K562 (cell line): Measurements from ENCODE around the gene JPH4. TPM values are rescaled to one million over a fixed set of nuclear protein-coding genes. Genes with fewer than 3 reads are reported as not detected.

ENCODE experiments used
- BRD4 ChIP-seq: fragments of 200-600 bp; sonication (generic); IDR thresholded peaks from 2 replicates; pipeline ENCODE4 v1.6.1; 2017; ENCODE audit warnings: inconsistent platforms
- CHD2 ChIP-seq: IDR thresholded peaks from 2 replicates; pipeline ENCODE4 v1.6.1; 2011; ENCODE audit warnings: low read depth, low read length
- CHD7 ChIP-seq: fragments of 200-600 bp; sonication (generic); IDR thresholded peaks from one replicate; pipeline ENCODE4 v1.6.1; 2012; ENCODE audit warnings: mild to moderate bottlenecking, low read depth, low read length, inconsistent platforms
- FOSL1 ChIP-seq: fragments of 200-800 bp; sonication (Bioruptor generic); conservative IDR thresholded peaks from 2 replicates; pipeline ENCODE4 v1.6.1; 2016; ENCODE audit warnings: missing genetic modification characterization, missing compliant biosample characterization
- HIVEP1 ChIP-seq: fragments of 250-450 bp; sonication (Bioruptor Pico); IDR thresholded peaks from 2 replicates; pipeline ENCODE4 v1.4.0; 2020; ENCODE audit warnings: mild to moderate bottlenecking
- HNRNPH1 ChIP-seq: fragments of 200-400 bp; formaldehyde crosslinking; optimal IDR thresholded peaks from 2 replicates; pipeline ENCODE3; 2017; ENCODE audit warnings: low read depth, mild to moderate bottlenecking, low read length, moderate library complexity
- NEUROD1 ChIP-seq: fragments of 150-350 bp; IDR thresholded peaks from 2 replicates; pipeline ENCODE4 v1.6.1; 2014; ENCODE audit warnings: borderline replicate concordance, low read length, low read depth; ENCODE audit not compliant: partially characterized antibody
- POLR2AphosphoS5 ChIP-seq: IDR thresholded peaks from 2 replicates; pipeline ENCODE4 v1.6.1; 2011; ENCODE audit warnings: mild to moderate bottlenecking, low read depth, low read length, moderate library complexity; ENCODE audit not compliant: control insufficient read depth, insufficient read depth
- PTRF ChIP-seq: fragments of 450-650 bp; IDR thresholded peaks from 2 replicates; pipeline ENCODE4 v1.6.1; 2016; ENCODE audit warnings: mild to moderate bottlenecking, missing genetic modification characterization, missing compliant biosample characterization
- SMARCB1 ChIP-seq: IDR thresholded peaks from 2 replicates; pipeline ENCODE4 v1.6.1; 2011; ENCODE audit warnings: improper control_type of control experiment, low read depth; ENCODE audit not compliant: insufficient read length
- TEAD1 ChIP-seq, 2 experiments: fragments of 450-650 bp in 1 of 2; sonication (generic) in 1 of 2; formaldehyde crosslinking; IDR thresholded peaks; 2 replicates each; pipeline versions ENCODE4 v1.4.0 to v1.8.0; 2020 to 2022; ENCODE audit warnings: mild to moderate bottlenecking in 2 of 2, missing genetic modification reagents in 1 of 2
- THRAP3 ChIP-seq: fragments of 450-650 bp; IDR thresholded peaks from 2 replicates; pipeline ENCODE4 v1.6.1; 2016; ENCODE audit warnings: mild to moderate bottlenecking, inconsistent platforms, borderline replicate concordance
- ZNF280B ChIP-seq: fragments of 250-450 bp; sonication (Bioruptor Pico); IDR thresholded peaks from 2 replicates; pipeline ENCODE4 v1.5.1; 2021; ENCODE audit warnings: mild to moderate bottlenecking
- ZNF282 ChIP-seq: sonication (generic); formaldehyde crosslinking; IDR thresholded peaks from 2 replicates; pipeline ENCODE4 v1.8.1; 2023; ENCODE audit warnings: missing genetic modification reagents
- ZNF324 ChIP-seq: fragments of 250-450 bp; sonication (Bioruptor Pico); IDR thresholded peaks from 2 replicates; pipeline ENCODE4 v1.4.0; 2020; ENCODE audit warnings: mild to moderate bottlenecking
- ZNF354B ChIP-seq: fragments of 250-450 bp; sonication (Bioruptor Pico); IDR thresholded peaks from 2 replicates; pipeline ENCODE4 v1.4.0; 2020
- polyA plus RNA-seq, 8 experiments: library from polyadenylated mRNA; depleted of rRNA in 4 of 8; stranded (reverse) in 5 of 8; unstranded in 3 of 8; fragments of >200 nt; fragmentation: Nextera tagmentation in 2 of 8; fragmentation: Illumina TruSeq in 1 of 8; extraction: Ambion mirVana in 2 of 8; extraction: Trizol in 1 of 8; gene quantifications; 2 replicates each; pipeline versions ENCODE4 v1.2.1 to v1.2.3, GENCODE V29; 2011 to 2014; ENCODE audit warnings: inconsistent platforms in 1 of 8, missing spikeins in 1 of 8
- total RNA-seq, 7 experiments: library from RNA; depleted of rRNA in 6 of 7; stranded (reverse); fragments of >200 nt in 6 of 7; fragmentation: Illumina TruSeq in 2 of 7; extraction: Trizol in 2 of 7; gene quantifications; 2 replicates each; pipeline versions ENCODE4 v1.2.1 to v1.2.3, GENCODE V29; 2011 to 2021; ENCODE audit warnings: low replicate concordance in 1 of 7

JPH4 gene
- total and polyA plus RNA-seq, 9 of the 15 experiments (the other 6 are each of a cell fraction or from before 2014, with no cell fraction given), result 0.04 to 0.13 (median 0.06) TPM; not detected in 5

GRCh38 chr14:23567186-23568020 lies 11.2 kb downstream of the JPH4 start, which contains the start of gene AP1G2 (continued):
- TF ChIP-seq THRAP3 (no peak), ZNF354B (CRISPR knock-in tag) (no peak), NEUROD1 (no peak), HNRNPH1 (no peak), CHD2 (no peak), POLR2AphosphoS5 (no peak), ZNF282 (CRISPR knock-in tag) (no peak), FOSL1 (tag) (no peak), ZNF324 (no peak), TEAD1 (CRISPR knock-in tag; IDR thresholded peaks at IDR 0.05) (no peak), SMARCB1 (no peak), PTRF (tag) (no peak), ZNF280B (CRISPR knock-in tag) (no peak), BRD4 (no peak), CHD7 (no peak), HIVEP1 (CRISPR knock-in tag) (no peak)
